ENCODE data around the gene PHYHIPL. TPM values are rescaled to one million over a fixed set of nuclear protein-coding genes. Genes with fewer than 3 reads are reported as not detected.

The PHYHIPL gene
- polyA plus RNA-seq, 1 donor, result 19.1 TPM

- 100% methylated on average over 1 of the region's 2 CpGs for WGBS (ENCODE audit: insufficient coverage, low lambda C conversion rate)
- no peak overlapping the region for H3K4me3 ChIP-seq (ENCODE audit: low read length)
- H3K27ac ChIP-seq (ENCODE audit: low read length), result no peak overlapping the region
- DNase-seq, result no peak
- H3K36me3 ChIP-seq (ENCODE audit: control insufficient read depth, insufficient read depth, low read length), result peaks cover 17% of the 10 kb centered on the region
- H3K4me1 ChIP-seq (ENCODE audit: control insufficient read depth, insufficient read depth, low read length), result no peaks in the 10 kb centered on the region
- H3K9me3 ChIP-seq (ENCODE audit: control insufficient read depth, low read depth, low read length), result no peaks in the 10 kb centered on the region
- H3K27me3 ChIP-seq (ENCODE audit: control insufficient read depth, insufficient read depth, low read length), result no peaks in the 10 kb centered on the region
Observed at GRCh38 chr10:59243611-59244195, 67.3 kb downstream of the PHYHIPL start.

GRCh38 chr10:59244871-59245270, 68.4 kb downstream of the PHYHIPL start:
- Histone ChIP-seq H3K9me3 (ENCODE audit: control insufficient read depth, low read depth, low read length) (no peaks in the 10 kb centered on the region), H3K27me3 (ENCODE audit: control insufficient read depth, insufficient read depth, low read length) (no peaks in the 10 kb centered on the region), H3K36me3 (ENCODE audit: control insufficient read depth, insufficient read depth, low read length) (peaks cover 14% of the 10 kb centered on the region), H3K4me3 (ENCODE audit: low read length) (no peak overlapping the region), H3K4me1 (ENCODE audit: control insufficient read depth, insufficient read depth, low read length) (no peaks in the 10 kb centered on the region), H3K27ac (ENCODE audit: low read length) (no peak overlapping the region)
- no peak for DNase-seq
- WGBS (ENCODE audit: insufficient coverage, low lambda C conversion rate), result no CpG with 5 or more reads among the region's 1 CpG

GRCh38 chr10:59245686-59246085, 69.2 kb downstream of the PHYHIPL start:
- H3K27me3 ChIP-seq (ENCODE audit: control insufficient read depth, insufficient read depth, low read length), result no peaks in the 10 kb centered on the region
- peaks cover 18% of the 10 kb centered on the region for H3K36me3 ChIP-seq (ENCODE audit: control insufficient read depth, insufficient read depth, low read length)
- WGBS (ENCODE audit: insufficient coverage, low lambda C conversion rate), result 67% methylated on average over 1 of the region's 1 CpG

GRCh38 chr10:59252491-59252890, 76.0 kb downstream of the PHYHIPL start:
- no peaks in the 10 kb centered on the region for H3K27me3 ChIP-seq (ENCODE audit: control insufficient read depth, insufficient read depth, low read length)
- no peak overlapping the region for H3K4me3 ChIP-seq (ENCODE audit: low read length)
- peaks cover 23% of the 10 kb centered on the region for H3K36me3 ChIP-seq (ENCODE audit: control insufficient read depth, insufficient read depth, low read length)
- no peak overlapping the region for H3K27ac ChIP-seq (ENCODE audit: low read length)
- no peaks in the 10 kb centered on the region for H3K4me1 ChIP-seq (ENCODE audit: control insufficient read depth, insufficient read depth, low read length)
- no peaks in the 10 kb centered on the region for H3K9me3 ChIP-seq (ENCODE audit: control insufficient read depth, low read depth, low read length)
- DNase-seq, result no peak

More at GRCh38 chr10:59245686-59246085, 69.2 kb downstream of the PHYHIPL start:
- H3K27ac ChIP-seq (ENCODE audit: low read length), result no peak overlapping the region
- H3K4me1 ChIP-seq (ENCODE audit: control insufficient read depth, insufficient read depth, low read length), result no peaks in the 10 kb centered on the region
- H3K4me3 ChIP-seq (ENCODE audit: low read length), result no peak overlapping the region
- no peaks in the 10 kb centered on the region for H3K9me3 ChIP-seq (ENCODE audit: control insufficient read depth, low read depth, low read length)
- no peak for DNase-seq

- Histone ChIP-seq H3K27ac (ENCODE audit: low read length) (no peak overlapping the region), H3K9me3 (ENCODE audit: control insufficient read depth, low read depth, low read length) (no peaks in the 10 kb centered on the region), H3K4me1 (ENCODE audit: control insufficient read depth, insufficient read depth, low read length) (no peaks in the 10 kb centered on the region), H3K4me3 (ENCODE audit: low read length) (no peak overlapping the region), H3K27me3 (ENCODE audit: control insufficient read depth, insufficient read depth, low read length) (no peaks in the 10 kb centered on the region), H3K36me3 (ENCODE audit: control insufficient read depth, insufficient read depth, low read length) (peaks cover 16% of the 10 kb centered on the region)
- no peak for DNase-seq
- WGBS (ENCODE audit: insufficient coverage, low lambda C conversion rate), result 100% methylated on average over 1 of the region's 1 CpG
Observed at GRCh38 chr10:59255463-59255862, 79.0 kb downstream of the PHYHIPL start.

- Histone ChIP-seq H3K9me3 (ENCODE audit: control insufficient read depth, low read depth, low read length) (no peaks in the 10 kb centered on the region), H3K4me3 (ENCODE audit: low read length) (no peak overlapping the region), H3K27ac (ENCODE audit: low read length) (no peak overlapping the region), H3K27me3 (ENCODE audit: control insufficient read depth, insufficient read depth, low read length) (no peaks in the 10 kb centered on the region), H3K36me3 (ENCODE audit: control insufficient read depth, insufficient read depth, low read length) (peaks cover 7% of the 10 kb centered on the region), H3K4me1 (ENCODE audit: control insufficient read depth, insufficient read depth, low read length) (no peaks in the 10 kb centered on the region)
- DNase-seq, result no peak
- no CpG with 5 or more reads among the region's 1 CpG for WGBS (ENCODE audit: insufficient coverage, low lambda C conversion rate)
Observed at GRCh38 chr10:59257224-59257623, 80.8 kb downstream of the PHYHIPL start.

- DNase-seq, result no peak
- H3K4me1 ChIP-seq (ENCODE audit: control insufficient read depth, insufficient read depth, low read length), result no peaks in the 10 kb centered on the region
- H3K9me3 ChIP-seq (ENCODE audit: control insufficient read depth, low read depth, low read length), result no peaks in the 10 kb centered on the region
- WGBS (ENCODE audit: insufficient coverage, low lambda C conversion rate), result no CpG with 5 or more reads among the region's 1 CpG
- no peak overlapping the region for H3K27ac ChIP-seq (ENCODE audit: low read length)
- H3K36me3 ChIP-seq (ENCODE audit: control insufficient read depth, insufficient read depth, low read length), result peaks cover 3% of the 10 kb centered on the region
- no peak overlapping the region for H3K4me3 ChIP-seq (ENCODE audit: low read length)
- no peaks in the 10 kb centered on the region for H3K27me3 ChIP-seq (ENCODE audit: control insufficient read depth, insufficient read depth, low read length)
Observed at GRCh38 chr10:59258890-59259289, 82.4 kb downstream of the PHYHIPL start.

- DNase-seq, result no peak
- Histone ChIP-seq H3K4me1 (ENCODE audit: control insufficient read depth, insufficient read depth, low read length) (no peaks in the 10 kb centered on the region), H3K36me3 (ENCODE audit: control insufficient read depth, insufficient read depth, low read length) (peaks cover 3% of the 10 kb centered on the region), H3K9me3 (ENCODE audit: control insufficient read depth, low read depth, low read length) (no peaks in the 10 kb centered on the region), H3K27ac (ENCODE audit: low read length) (no peak overlapping the region), H3K27me3 (ENCODE audit: control insufficient read depth, insufficient read depth, low read length) (no peaks in the 10 kb centered on the region), H3K4me3 (ENCODE audit: low read length) (no peak overlapping the region)
- WGBS (ENCODE audit: insufficient coverage, low lambda C conversion rate), result 70% methylated on average over 2 of the region's 5 CpGs
Observed at GRCh38 chr10:59265141-59265540, 88.7 kb downstream of the PHYHIPL start.

GRCh38 chr10:59266321-59266720, 89.9 kb downstream of the PHYHIPL start:
- no peak for DNase-seq
- no peak overlapping the region for H3K4me3 ChIP-seq (ENCODE audit: low read length)
- H3K27ac ChIP-seq (ENCODE audit: low read length), result no peak overlapping the region
- H3K36me3 ChIP-seq (ENCODE audit: control insufficient read depth, insufficient read depth, low read length), result peaks cover 3% of the 10 kb centered on the region
- 71% methylated on average over 1 of the region's 3 CpGs for WGBS (ENCODE audit: insufficient coverage, low lambda C conversion rate)
- no peaks in the 10 kb centered on the region for H3K9me3 ChIP-seq (ENCODE audit: control insufficient read depth, low read depth, low read length)
- no peaks in the 10 kb centered on the region for H3K4me1 ChIP-seq (ENCODE audit: control insufficient read depth, insufficient read depth, low read length)
- no peaks in the 10 kb centered on the region for H3K27me3 ChIP-seq (ENCODE audit: control insufficient read depth, insufficient read depth, low read length)

- no peak for DNase-seq
- no peak overlapping the region for H3K4me3 ChIP-seq (ENCODE audit: low read length)
- H3K4me1 ChIP-seq (ENCODE audit: control insufficient read depth, insufficient read depth, low read length), result no peaks in the 10 kb centered on the region
- 95% methylated on average over 3 of the region's 7 CpGs for WGBS (ENCODE audit: insufficient coverage, low lambda C conversion rate)
- H3K27me3 ChIP-seq (ENCODE audit: control insufficient read depth, insufficient read depth, low read length), result no peaks in the 10 kb centered on the region
- H3K27ac ChIP-seq (ENCODE audit: low read length), result no peak overlapping the region
- H3K36me3 ChIP-seq (ENCODE audit: control insufficient read depth, insufficient read depth, low read length), result no peaks in the 10 kb centered on the region
- H3K9me3 ChIP-seq (ENCODE audit: control insufficient read depth, low read depth, low read length), result no peaks in the 10 kb centered on the region
Observed at GRCh38 chr10:59268460-59268859, 92.0 kb downstream of the PHYHIPL start.

GRCh38 chr10:59269651-59270050, 93.2 kb downstream of the PHYHIPL start:
- H3K4me3 ChIP-seq (ENCODE audit: low read length), result no peak overlapping the region
- no peak for DNase-seq
- no peaks in the 10 kb centered on the region for H3K4me1 ChIP-seq (ENCODE audit: control insufficient read depth, insufficient read depth, low read length)
- no peaks in the 10 kb centered on the region for H3K36me3 ChIP-seq (ENCODE audit: control insufficient read depth, insufficient read depth, low read length)
- no CpG with 5 or more reads among the region's 6 CpGs for WGBS (ENCODE audit: insufficient coverage, low lambda C conversion rate)
- no peaks in the 10 kb centered on the region for H3K27me3 ChIP-seq (ENCODE audit: control insufficient read depth, insufficient read depth, low read length)
- H3K9me3 ChIP-seq (ENCODE audit: control insufficient read depth, low read depth, low read length), result no peaks in the 10 kb centered on the region
- no peak overlapping the region for H3K27ac ChIP-seq (ENCODE audit: low read length)
